ENCODE measurements around the gene RDM1. TPM values are rescaled to one million over a fixed set of nuclear protein-coding genes. Genes with fewer than 3 reads are reported as not detected.

RDM1 gene
- total and polyA plus RNA-seq, 2 of the 4 experiments (the other 2 are of a cell fraction): 0.18 TPM; not detected in 1

GRCh38 chr17:35978346-35978745 lies 47.8 kb upstream of the RDM1 start:
- no peak for DNase-seq
- dilution Hi-C loops (cut with HindIII; ENCODE audit: low sequenced_read_pairs, unreplicated experiment) (no loop called here), in situ Hi-C loops (cut with MboI; ENCODE audit: low sequenced_read_pairs) (no loop called here), intact Hi-C loops (cut with micrococcal nuclease) (no loop called here)
- POLR2A ChIA-PET (ENCODE audit: unreplicated experiment): no interaction called here
- Histone ChIP-seq H4K91ac (ENCODE audit: insufficient read depth, low read depth, low read length) (no peak overlapping the region), H3K9me1 (ENCODE audit: insufficient read depth, low read length) (no peaks in the 10 kb centered on the region; the same call in 1 of the 2 replicates), H4K20me1 (ENCODE audit: insufficient read depth, low read length) (no peaks in the 10 kb centered on the region), H2AFZ (replicated peaks; ENCODE audit: low read length, poor library complexity) (no peak overlapping the region), H3K27ac (ENCODE audit: insufficient read depth, low read length) (no peak overlapping the region), H4K5ac (ENCODE audit: low read depth, low read length) (no peak overlapping the region), H2AK5ac (ENCODE audit: low read depth, low read length) (no peak overlapping the region), H3K79me1 (ENCODE audit: low read depth in 1 of 2, low read length in 2 of 2) (no peaks in the 10 kb centered on the region), H3K4me2 (ENCODE audit: low read depth, low read length) (no peak overlapping the region), H3K36me3 (ENCODE audit: control insufficient read depth, insufficient read depth, low read length) (no peaks in the 10 kb centered on the region), H2AK9ac (replicated peaks; ENCODE audit: low read depth, low read length, poor library complexity) (no peak overlapping the region), H2BK120ac (ENCODE audit: low read depth, low read length) (no peak overlapping the region), H3K4me3 (ENCODE audit: insufficient read depth, low read depth, low read length) (no peak overlapping the region), H3K4me1 (ENCODE audit: control insufficient read depth, insufficient read depth, low read length) (peaks cover 5% of the 10 kb centered on the region), H2BK5ac (ENCODE audit: low read depth, low read length, poor library complexity, severe bottlenecking) (no peak overlapping the region), H4K8ac (ENCODE audit: low read depth in 2 of 2, low read length in 2 of 2) (no peak overlapping the region), H2BK20ac (ENCODE audit: low read depth, low read length) (no peak overlapping the region), H3K9ac (ENCODE audit: low read depth, low read length) (no peak overlapping the region), H3K9me3 (ENCODE audit: control insufficient read depth, insufficient read depth, low read length) (no peaks in the 10 kb centered on the region), H3K14ac (replicated peaks; ENCODE audit: low read depth, low read length) (no peak overlapping the region), H3K18ac (ENCODE audit: low read depth, low read length) (no peak overlapping the region), H3K56ac (ENCODE audit: extremely low read depth, insufficient read depth, low read length) (no peak overlapping the region), H3K4ac (ENCODE audit: low read depth, low read length) (no peak overlapping the region), H2BK15ac (ENCODE audit: low read depth, low read length) (no peak overlapping the region), H3K27me3 (ENCODE audit: control insufficient read depth, insufficient read depth, low read length) (no peaks in the 10 kb centered on the region; the same call in 1 of the 2 replicates), H3K23ac (ENCODE audit: low read depth, low read length) (no peak overlapping the region)
- TF ChIP-seq POLR2A (IDR thresholded peaks at IDR 0.05; ENCODE audit: low read depth, low read length): no peak
- no TSS peak for BruUV-seq (replicated peaks)
- no peak for ATAC-seq (ENCODE audit: low read depth)
- CTCF ChIA-PET: interaction anchor here (0.7 to 0.9 kb wide), 2 partner anchors 28 to 94 kb away, joined by 3 read pairs; no protein-coding TSS in a partner anchor
- no CpG with 5 or more reads among the region's 3 CpGs for WGBS, 2 experiments (ENCODE audit: extremely low coverage in 2 of 2, insufficient read length in 1 of 2)
